Kidney (tissue), 14 donors: ENCODE results near the gene ITSN2. TPM values are rescaled to one million over a fixed set of nuclear protein-coding genes. Genes with fewer than 3 reads are reported as not detected.

ENCODE experiments used
- DNase-seq, 5 donors: peaks; one replicate each; pipeline ENCODE4 v3.0.0-alpha.2; 2013 to 2020
- FAIRE-seq: peaks from 2 replicates; lab custom pipeline; 2012; peaks lifted over from hg19 to GRCh38; lab: Jason Lieb, UNC
- H3K27ac ChIP-seq, 2 donors: one replicate each; pipeline ENCODE4 v1.7.0; 2013; ENCODE audit warnings: low read depth in 2 of 2, low read length in 2 of 2, inconsistent platforms in 1 of 2
- H3K27me3 ChIP-seq: one replicate; pipeline ENCODE4 v1.7.1; 2013; ENCODE audit warnings: low read length, inconsistent platforms; ENCODE audit not compliant: control insufficient read depth, insufficient read depth
- H3K36me3 ChIP-seq, 3 donors: one replicate each; pipeline versions ENCODE4 v1.7.0 to v1.7.1; 2013; ENCODE audit warnings: low read length in 3 of 3, control low read depth in 1 of 3, inconsistent platforms in 1 of 3; ENCODE audit not compliant: insufficient read depth in 3 of 3, control insufficient read depth in 2 of 3
- H3K4me1 ChIP-seq, 3 donors: one replicate each; pipeline versions ENCODE4 v1.7.0 to v1.7.1; 2013; ENCODE audit warnings: low read length in 3 of 3, inconsistent platforms in 1 of 3, low read depth in 1 of 3; ENCODE audit not compliant: control insufficient read depth in 2 of 3, insufficient read depth in 2 of 3
- H3K4me3 ChIP-seq, 3 donors: one replicate each; pipeline versions ENCODE4 v1.7.0 to v1.8.1; 2013; ENCODE audit warnings: low read length in 3 of 3, control low read depth in 1 of 3, inconsistent platforms in 1 of 3
- H3K9ac ChIP-seq, 3 donors: one replicate each; pipeline versions ENCODE4 v1.7.0 to v1.7.1; 2013; ENCODE audit warnings: low read length in 3 of 3, control low read depth in 1 of 3, inconsistent platforms in 1 of 3
- H3K9me3 ChIP-seq, 3 donors: one replicate each; pipeline versions ENCODE4 v1.7.0 to v1.7.1; 2013; ENCODE audit warnings: low read length in 3 of 3, control low read depth in 1 of 3, inconsistent platforms in 1 of 3; ENCODE audit not compliant: control insufficient read depth in 2 of 3, insufficient read depth in 1 of 3
- intact Hi-C: fragments of 100-400 bp; cut with DNase I; formaldehyde crosslinking; loops from one replicate; pipeline ENCODE4 v1.11.1; 2022
- polyA plus RNA-seq: library from polyadenylated mRNA; stranded (reverse); fragments of 350-450 nt; fragmentation: Illumina TruSeq; extraction: RNeasy Lipid Tissue Mini Kit (QIAGEN cat#74804); gene quantifications from one replicate; pipeline ENCODE4 v1.2.3, GENCODE V29; 2014; ENCODE audit warnings: low read depth, low replicate concordance; ENCODE audit not compliant: insufficient read depth
- total RNA-seq: library from RNA; stranded (reverse); fragmentation: NEBNext Ultra II Directional; extraction: Animal tissue kit (Norgen Biotek cat#: 25700); gene quantifications from one replicate; pipeline ENCODE4 v1.2.1, GENCODE V29; 2021
- TF ChIP-seq, protein P1 (sequence below): IDR thresholded peaks from 3 replicates; pipeline ENCODE4 v1.5.1; 2012; ENCODE audit warnings: mild to moderate bottlenecking, moderate library complexity, borderline replicate concordance; ENCODE audit not compliant: insufficient read depth; ENCODE audit errors: extremely low read depth
- donor health status: control.
- donor health status: control.
- donor health status: control.
- donor health status: control.
- donor health status: control.
- donor health status: DM: yes; HTN: yes; CAD: no.
- donor health status: Normal renal cell carcinoma (clear cell type).

The ITSN2 gene
- total and polyA plus RNA-seq, 2 donors from 2014 or later, result 20.1 to 72.8 TPM

DNA sequence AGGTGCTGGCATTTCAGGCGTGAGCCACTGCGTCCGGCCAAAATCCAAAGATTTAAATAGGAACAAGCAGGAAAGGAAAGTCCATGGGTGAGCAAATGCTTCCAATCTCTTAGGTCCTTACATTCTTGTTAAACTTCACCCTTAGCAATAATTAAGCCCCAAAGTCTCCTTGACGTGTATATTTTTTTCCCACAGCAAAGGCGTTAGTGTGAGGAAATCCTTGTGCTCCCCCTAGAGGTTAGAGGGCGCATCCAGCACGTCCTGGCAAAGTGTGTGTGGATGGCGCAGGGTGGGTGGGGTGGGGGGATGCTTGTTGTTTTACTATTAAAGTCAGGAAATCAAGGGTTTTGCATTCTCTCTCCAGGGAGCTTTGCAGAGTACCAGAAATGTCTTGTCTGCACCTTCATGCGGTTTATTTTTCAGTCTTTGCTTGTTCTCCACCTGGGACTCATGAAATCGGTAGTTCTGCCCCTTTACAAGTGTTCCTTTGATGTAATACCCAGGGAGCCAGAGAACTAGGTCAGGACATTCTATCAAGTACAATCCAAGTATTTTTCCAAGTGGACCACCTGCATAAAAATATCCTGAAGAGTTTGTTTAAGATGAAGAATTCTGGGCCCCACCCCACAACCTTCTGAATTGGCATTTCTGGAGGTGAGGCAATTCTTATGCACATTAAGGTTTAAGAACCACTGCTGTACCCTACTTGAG is 22.2 kb upstream of the ITSN2 start:
- no peak overlapping the region for H3K4me3 ChIP-seq
- H3K27ac ChIP-seq, result no peak overlapping the region
- FAIRE-seq (no peak), DNase-seq (peak in 4 of 5 donors; percentile 76 to 93 (median 82))
- no peaks in the 10 kb centered on the region for H3K9me3 ChIP-seq
- H3K9ac ChIP-seq, result no peak overlapping the region
- no peaks in the 10 kb centered on the region for H3K4me1 ChIP-seq
- TF ChIP-seq, protein P1, sequence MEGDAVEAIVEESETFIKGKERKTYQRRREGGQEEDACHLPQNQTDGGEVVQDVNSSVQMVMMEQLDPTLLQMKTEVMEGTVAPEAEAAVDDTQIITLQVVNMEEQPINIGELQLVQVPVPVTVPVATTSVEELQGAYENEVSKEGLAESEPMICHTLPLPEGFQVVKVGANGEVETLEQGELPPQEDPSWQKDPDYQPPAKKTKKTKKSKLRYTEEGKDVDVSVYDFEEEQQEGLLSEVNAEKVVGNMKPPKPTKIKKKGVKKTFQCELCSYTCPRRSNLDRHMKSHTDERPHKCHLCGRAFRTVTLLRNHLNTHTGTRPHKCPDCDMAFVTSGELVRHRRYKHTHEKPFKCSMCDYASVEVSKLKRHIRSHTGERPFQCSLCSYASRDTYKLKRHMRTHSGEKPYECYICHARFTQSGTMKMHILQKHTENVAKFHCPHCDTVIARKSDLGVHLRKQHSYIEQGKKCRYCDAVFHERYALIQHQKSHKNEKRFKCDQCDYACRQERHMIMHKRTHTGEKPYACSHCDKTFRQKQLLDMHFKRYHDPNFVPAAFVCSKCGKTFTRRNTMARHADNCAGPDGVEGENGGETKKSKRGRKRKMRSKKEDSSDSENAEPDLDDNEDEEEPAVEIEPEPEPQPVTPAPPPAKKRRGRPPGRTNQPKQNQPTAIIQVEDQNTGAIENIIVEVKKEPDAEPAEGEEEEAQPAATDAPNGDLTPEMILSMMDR, result peak; percentile 87
- no peaks in the 10 kb centered on the region for H3K27me3 ChIP-seq
- intact Hi-C loops, result no loop called here
- H3K36me3 ChIP-seq, result no peaks in the 10 kb centered on the region

DNA sequence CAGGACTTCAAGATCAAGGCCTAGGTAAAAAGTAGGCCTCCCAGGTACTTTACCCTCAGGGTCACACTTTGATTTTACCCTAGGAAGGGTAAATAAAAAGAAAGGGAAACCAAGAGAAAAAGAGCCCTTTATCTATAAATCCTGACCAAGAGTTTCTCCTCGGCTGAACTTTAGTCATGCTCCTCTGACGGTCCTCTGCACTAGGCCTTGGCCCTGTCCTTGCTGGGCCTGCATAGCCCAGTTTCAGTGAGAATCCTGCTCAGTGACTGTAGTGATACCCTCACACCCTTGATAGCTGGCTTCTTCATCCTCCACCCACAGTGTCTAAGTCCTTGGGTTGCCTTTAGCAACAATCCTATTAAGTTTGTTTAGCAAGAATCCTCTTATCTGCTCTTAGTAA is 20.5 kb upstream of the ITSN2 start:
- DNase-seq (no peak), FAIRE-seq (no peak)
- Histone ChIP-seq H3K9me3 (no peaks in the 10 kb centered on the region), H3K27me3 (no peaks in the 10 kb centered on the region), H3K36me3 (no peaks in the 10 kb centered on the region), H3K4me1 (no peaks in the 10 kb centered on the region), H3K4me3 (no peak overlapping the region), H3K9ac (no peak overlapping the region), H3K27ac (no peak overlapping the region)
- TF ChIP-seq, protein P1, result no peak
- intact Hi-C loops, result no loop called here

DNA sequence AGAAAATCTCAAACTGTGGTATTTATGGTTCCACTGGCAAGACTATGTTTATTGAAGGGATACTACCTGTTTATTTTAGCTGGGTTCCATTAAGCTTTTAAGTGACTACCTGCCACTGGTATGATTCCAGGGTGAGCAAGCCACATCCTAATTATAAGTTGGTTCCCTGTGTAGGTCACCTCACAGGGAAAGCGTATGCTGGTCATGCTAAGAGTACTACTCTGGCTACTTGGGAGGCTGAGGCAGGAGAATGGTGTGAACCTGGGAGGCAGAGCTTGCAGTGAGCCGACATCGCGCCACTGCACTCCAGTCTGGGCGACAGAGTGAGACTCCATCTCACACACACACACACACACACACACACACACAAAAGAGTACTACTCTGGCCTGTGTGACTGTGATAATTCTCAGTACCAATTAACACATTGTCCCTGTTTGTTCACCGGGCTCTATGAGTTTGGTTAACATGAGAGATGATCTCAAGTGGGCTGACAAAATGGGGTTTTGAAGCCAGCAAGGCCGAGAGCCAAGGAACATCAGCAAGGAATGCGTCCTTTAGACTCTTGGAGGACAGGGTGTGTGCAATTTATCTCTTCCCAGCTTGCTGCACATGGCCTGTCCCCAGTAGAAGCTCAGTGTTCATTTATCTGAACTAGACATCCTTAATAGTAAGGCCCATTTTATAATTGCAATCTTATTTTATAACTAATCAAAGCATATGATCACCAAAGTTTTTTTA is 15.2 kb upstream of the ITSN2 start:
- H3K4me3 ChIP-seq, result no peak overlapping the region
- FAIRE-seq (no peak), DNase-seq (no peak)
- no peaks in the 10 kb centered on the region for H3K4me1 ChIP-seq
- intact Hi-C loops, result no loop called here
- no peaks in the 10 kb centered on the region for H3K9me3 ChIP-seq
- H3K27ac ChIP-seq, result no peak overlapping the region
- TF ChIP-seq, protein P1, result no peak
- no peaks in the 10 kb centered on the region for H3K36me3 ChIP-seq
- H3K27me3 ChIP-seq, result no peaks in the 10 kb centered on the region
- H3K9ac ChIP-seq, result no peak overlapping the region
